Gastroesophageal sphincter (tissue), 4 donors: ENCODE results near the gene PTPRS. TPM values are rescaled to one million over a fixed set of nuclear protein-coding genes. Genes with fewer than 3 reads are reported as not detected.

Experiments
- ATAC-seq: fragments of 150-250 bp; one replicate; pipeline ENCODE4 v1.9.1; 2016; ENCODE audit warnings: mild to moderate bottlenecking, moderate library complexity
- H3K27ac ChIP-seq, 4 donors: fragments of 200-600 bp; sonication (generic) in 3 of 4; 1 replicate in 3 of 4; 2 replicates in 1 of 4; pipeline ENCODE4 v1.5.1; 2016 to 2019
- H3K27me3 ChIP-seq: fragments of 200-600 bp; sonication (generic); one replicate; pipeline ENCODE4 v1.5.1; 2019
- H3K36me3 ChIP-seq, 2 donors: fragments of 200-600 bp; sonication (generic); one replicate each; pipeline ENCODE4 v1.5.1; 2019; ENCODE audit warnings: control low read depth in 1 of 2
- H3K4me1 ChIP-seq, 3 donors: fragments of 200-600 bp; sonication (generic); 1 replicate in 2 of 3; 2 replicates in 1 of 3; pipeline ENCODE4 v1.5.1; 2016 to 2019; ENCODE audit warnings: control low read depth in 2 of 3
- H3K4me3 ChIP-seq, 2 donors: fragments of 200-600 bp; sonication (generic); one replicate each; pipeline ENCODE4 v1.5.1; 2019; ENCODE audit warnings: mild to moderate bottlenecking in 1 of 2, moderate library complexity in 1 of 2
- H3K9me3 ChIP-seq, 3 donors: fragments of 200-600 bp; sonication (generic); one replicate each; pipeline ENCODE4 v1.5.1; 2017 to 2019; ENCODE audit warnings: control low read depth in 2 of 3
- EP300 ChIP-seq: sonication (generic); formaldehyde crosslinking; IDR thresholded peaks from one replicate; pipeline ENCODE4 v1.6.1; 2017; ENCODE audit warnings: antibody characterized with exemption, mild to moderate bottlenecking
- POLR2A ChIP-seq, 2 donors: fragments of 450-650 bp; IDR thresholded peaks; one replicate each; pipeline ENCODE4 v1.6.1; 2017; ENCODE audit warnings: antibody characterized with exemption in 2 of 2, mild to moderate bottlenecking in 2 of 2, moderate library complexity in 1 of 2
- POLR2AphosphoS5 ChIP-seq: sonication (generic); formaldehyde crosslinking; IDR thresholded peaks from one replicate; pipeline ENCODE4 v1.6.1; 2017; ENCODE audit warnings: antibody characterized with exemption
- WGBS, 2 donors: methylation state at CpG; one replicate each; pipeline ENCODE4 v1.1.5; 2018; ENCODE audit warnings: low coverage in 1 of 2; 5-methylcytosine and 5-hydroxymethylcytosine counted together
- total RNA-seq, 4 donors: library from RNA; depleted of rRNA; stranded (reverse); fragments of >200 nt; gene quantifications; one replicate each; pipeline ENCODE4 v1.1.0, GENCODE V29; 2016
- TF ChIP-seq, protein P1 (sequence below), 4 experiments: fragments of 200-600 bp in 2 of 4; fragments of 450-650 bp in 2 of 4; sonication (generic) in 1 of 4; IDR thresholded peaks; one replicate each; pipeline ENCODE4 v1.5.1; 2017 to 2019; ENCODE audit warnings: antibody characterized with exemption in 4 of 4, mild to moderate bottlenecking in 2 of 4, moderate library complexity in 2 of 4

The PTPRS gene
- total RNA-seq, 4 donors from 2014 or later, result 142 to 244 (median 223) TPM

DNA sequence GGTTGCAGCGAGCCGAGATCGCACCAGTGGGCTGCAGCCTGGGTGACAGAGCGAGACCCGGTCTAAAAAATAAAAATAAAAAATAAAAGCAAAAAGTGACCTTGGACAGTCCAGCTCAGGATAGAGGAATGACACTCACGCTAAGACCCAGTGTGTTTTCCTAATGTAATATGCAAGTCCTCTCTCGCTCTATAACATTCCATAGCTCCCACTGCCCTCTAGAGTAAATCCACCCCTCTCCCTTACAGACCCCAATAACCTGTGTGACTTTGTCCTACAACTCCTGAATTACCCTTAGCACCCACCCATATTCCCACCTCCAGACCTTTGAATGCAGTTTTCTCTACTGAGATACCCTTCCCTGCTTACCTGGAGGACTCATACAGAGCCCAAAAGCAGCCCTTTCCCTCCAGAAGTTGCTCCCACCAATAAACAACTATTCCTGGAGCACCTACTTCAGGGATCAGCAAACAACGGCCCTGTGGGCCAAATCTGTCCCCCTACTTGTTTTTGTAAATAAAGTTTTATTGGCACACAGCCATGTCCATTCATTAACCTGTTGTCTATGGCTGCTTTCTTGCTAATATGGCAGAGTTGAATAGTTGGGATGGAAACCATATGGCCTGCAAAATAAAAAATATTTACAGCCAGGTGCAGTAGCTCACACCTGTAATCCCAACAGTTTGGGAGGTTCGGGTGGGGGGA lies 39.8 kb upstream of the PTPRS start:
- TF ChIP-seq EP300, result no peak
- TF ChIP-seq, protein P1, sequence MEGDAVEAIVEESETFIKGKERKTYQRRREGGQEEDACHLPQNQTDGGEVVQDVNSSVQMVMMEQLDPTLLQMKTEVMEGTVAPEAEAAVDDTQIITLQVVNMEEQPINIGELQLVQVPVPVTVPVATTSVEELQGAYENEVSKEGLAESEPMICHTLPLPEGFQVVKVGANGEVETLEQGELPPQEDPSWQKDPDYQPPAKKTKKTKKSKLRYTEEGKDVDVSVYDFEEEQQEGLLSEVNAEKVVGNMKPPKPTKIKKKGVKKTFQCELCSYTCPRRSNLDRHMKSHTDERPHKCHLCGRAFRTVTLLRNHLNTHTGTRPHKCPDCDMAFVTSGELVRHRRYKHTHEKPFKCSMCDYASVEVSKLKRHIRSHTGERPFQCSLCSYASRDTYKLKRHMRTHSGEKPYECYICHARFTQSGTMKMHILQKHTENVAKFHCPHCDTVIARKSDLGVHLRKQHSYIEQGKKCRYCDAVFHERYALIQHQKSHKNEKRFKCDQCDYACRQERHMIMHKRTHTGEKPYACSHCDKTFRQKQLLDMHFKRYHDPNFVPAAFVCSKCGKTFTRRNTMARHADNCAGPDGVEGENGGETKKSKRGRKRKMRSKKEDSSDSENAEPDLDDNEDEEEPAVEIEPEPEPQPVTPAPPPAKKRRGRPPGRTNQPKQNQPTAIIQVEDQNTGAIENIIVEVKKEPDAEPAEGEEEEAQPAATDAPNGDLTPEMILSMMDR (IDR thresholded peaks at IDR 0.05), result no peak
- peaks cover 0 to 38% (median 0%) of the 10 kb centered on the region in 3 donors for H3K9me3 ChIP-seq
- WGBS, 2 donors, result 76 to 88% methylated on average over 6 to 8 of the region's 9 CpGs
- no peak for ATAC-seq
- no peaks in the 10 kb centered on the region for H3K4me1 ChIP-seq
- no peak overlapping the region for H3K27ac ChIP-seq
- H3K27me3 ChIP-seq, result peaks cover 18% of the 10 kb centered on the region
- H3K36me3 ChIP-seq, result no peaks in the 10 kb centered on the region
- no peak overlapping the region for H3K4me3 ChIP-seq

DNA sequence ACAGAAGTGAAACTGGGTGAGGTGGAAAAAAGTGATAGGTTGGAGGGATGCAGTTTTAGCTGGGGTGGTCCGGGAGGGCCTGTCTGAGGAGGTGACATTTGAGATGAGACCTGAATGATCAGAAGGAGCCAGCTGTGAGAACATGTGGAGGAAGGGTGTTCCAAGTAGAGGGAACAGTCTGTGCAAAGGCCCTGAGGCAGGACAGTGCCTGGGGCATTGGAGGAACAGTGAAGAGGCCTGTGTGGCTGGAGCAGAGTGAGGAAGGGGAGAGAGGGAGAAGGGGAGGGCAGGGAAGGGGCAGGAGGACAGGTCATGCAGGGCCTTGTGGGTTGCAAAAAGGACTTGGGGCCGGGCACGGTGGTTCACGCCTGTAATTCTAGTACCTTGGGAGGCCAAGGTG lies 36.3 kb upstream of the PTPRS start:
- Histone ChIP-seq H3K27ac (no peak overlapping the region), H3K27me3 (peaks cover 27% of the 10 kb centered on the region), H3K36me3 (no peaks in the 10 kb centered on the region), H3K9me3 (peaks cover 0 to 12% (median 0%) of the 10 kb centered on the region in 3 donors), H3K4me1 (no peaks in the 10 kb centered on the region), H3K4me3 (no peak overlapping the region)
- ATAC-seq, result no peak
- WGBS, 2 donors, result 83 to 91% methylated on average over 3 to 4 of the region's 4 CpGs
- TF ChIP-seq POLR2A (IDR thresholded peaks at IDR 0.05) (no peak), POLR2AphosphoS5 (no peak), EP300 (no peak)
- TF ChIP-seq, protein P1 (IDR thresholded peaks at IDR 0.05), result no peak

DNA sequence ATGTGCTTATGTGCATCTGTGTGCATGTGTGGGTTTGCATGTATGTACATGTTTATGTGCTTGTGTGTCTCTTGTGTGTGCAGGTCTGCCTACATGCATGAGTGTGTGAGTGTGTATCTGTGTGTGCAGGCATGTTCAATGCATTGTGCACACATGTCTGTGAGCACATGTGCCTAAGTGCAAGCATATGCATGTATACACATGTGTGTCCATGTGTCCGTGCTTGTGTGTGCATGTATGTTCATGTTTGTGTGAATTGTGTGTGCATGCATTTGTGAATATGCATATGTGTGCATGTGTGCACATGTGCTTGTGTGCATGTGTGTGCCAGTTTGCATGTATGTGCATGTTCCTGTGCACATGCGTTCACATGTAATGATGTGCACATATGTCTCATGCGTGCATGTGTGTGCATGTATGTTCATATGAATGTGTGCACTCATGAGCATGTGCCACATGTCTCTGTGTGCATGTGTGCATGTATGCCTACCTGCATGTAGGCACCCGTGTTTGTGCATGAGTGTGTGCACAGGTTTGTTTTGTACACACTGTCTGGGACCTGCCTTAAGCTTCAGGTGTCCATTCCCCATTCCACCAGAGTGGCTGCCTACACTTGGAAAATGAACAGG lies 32.1 kb upstream of the PTPRS start:
- H3K27me3 ChIP-seq, result peaks cover 64% of the 10 kb centered on the region
- 81 to 100% methylated on average over 2 to 3 of the region's 4 CpGs for WGBS, 2 donors
- no peaks in the 10 kb centered on the region for H3K4me1 ChIP-seq
- TF ChIP-seq, protein P1 (IDR thresholded peaks at IDR 0.05), result no peak
- TF ChIP-seq POLR2A (IDR thresholded peaks at IDR 0.05), result no peak
- H3K4me3 ChIP-seq, result no peak overlapping the region
- no peaks in the 10 kb centered on the region for H3K9me3 ChIP-seq
- H3K27ac ChIP-seq, result no peak overlapping the region
- H3K36me3 ChIP-seq, result no peaks in the 10 kb centered on the region
- ATAC-seq, result no peak

DNA sequence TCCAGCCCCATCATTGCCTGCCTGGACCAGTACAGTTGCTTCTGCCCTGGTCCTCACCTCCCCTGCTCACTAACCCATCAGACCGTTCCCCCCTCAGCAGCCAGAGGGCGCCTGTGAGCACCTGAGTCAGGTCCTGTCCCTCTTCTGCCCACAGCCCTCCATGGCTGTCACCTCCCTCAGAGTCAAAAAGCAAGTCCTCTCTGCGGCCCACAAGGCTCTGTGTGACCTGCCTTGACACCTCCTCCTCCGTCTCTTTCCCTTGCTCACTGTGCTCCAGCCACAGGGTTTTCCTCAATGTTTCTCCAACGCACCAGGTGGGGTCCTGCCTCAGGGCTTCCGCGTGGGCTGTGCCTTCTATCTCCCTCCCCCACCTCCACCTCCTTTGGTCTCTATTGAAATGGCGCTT lies 29.4 kb upstream of the PTPRS start:
- 17 to 23% methylated on average over 3 to 8 of the region's 8 CpGs for WGBS, 2 donors

More for the DNA sequence above, 29.4 kb upstream of the PTPRS start:
- Histone ChIP-seq H3K27ac (no peak overlapping the region), H3K27me3 (peaks cover 76% of the 10 kb centered on the region), H3K9me3 (no peaks in the 10 kb centered on the region), H3K4me3 (no peak overlapping the region), H3K36me3 (no peaks in the 10 kb centered on the region), H3K4me1 (no peaks in the 10 kb centered on the region)
- TF ChIP-seq, protein P1 (IDR thresholded peaks at IDR 0.05), result peak in 2 of 4 experiments; percentile 33 to 65
- no peak for TF ChIP-seq POLR2A (IDR thresholded peaks at IDR 0.05)
- no peak for TF ChIP-seq POLR2AphosphoS5
- no peak for TF ChIP-seq EP300
- no peak for ATAC-seq
